GM12873 (cell line): ENCODE results near the gene TADA3.

ENCODE experiments used
- TF ChIP-seq, protein P1 (sequence below): IDR thresholded peaks from 2 replicates; pipeline ENCODE4 v1.5.1; 2012; ENCODE audit warnings: low read depth, mild to moderate bottlenecking, moderate library complexity, low read length, control low read depth; ENCODE audit not compliant: insufficient read depth; ENCODE audit errors: missing control alignments

Gene TADA3

DNA sequence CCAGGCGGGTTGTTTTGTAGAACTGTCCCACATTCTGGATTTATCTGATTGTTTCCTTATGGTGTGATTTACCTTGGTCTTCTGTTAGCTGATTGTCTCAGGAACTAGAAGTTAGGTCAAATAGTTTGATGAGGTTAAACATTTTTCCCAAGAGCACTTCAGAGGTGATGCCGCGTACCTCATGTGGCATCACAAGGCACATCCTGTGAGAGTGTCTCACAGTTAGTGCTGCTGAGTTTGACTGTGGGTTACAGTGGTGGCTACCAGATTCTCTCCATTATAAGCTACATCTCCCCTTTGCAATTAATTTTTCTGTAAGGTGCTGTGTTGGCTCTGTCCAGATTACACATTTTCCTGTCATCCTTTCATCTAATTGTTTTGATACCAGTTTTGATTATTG is 39.0 kb upstream of the TADA3 start:
- TF ChIP-seq, protein P1, sequence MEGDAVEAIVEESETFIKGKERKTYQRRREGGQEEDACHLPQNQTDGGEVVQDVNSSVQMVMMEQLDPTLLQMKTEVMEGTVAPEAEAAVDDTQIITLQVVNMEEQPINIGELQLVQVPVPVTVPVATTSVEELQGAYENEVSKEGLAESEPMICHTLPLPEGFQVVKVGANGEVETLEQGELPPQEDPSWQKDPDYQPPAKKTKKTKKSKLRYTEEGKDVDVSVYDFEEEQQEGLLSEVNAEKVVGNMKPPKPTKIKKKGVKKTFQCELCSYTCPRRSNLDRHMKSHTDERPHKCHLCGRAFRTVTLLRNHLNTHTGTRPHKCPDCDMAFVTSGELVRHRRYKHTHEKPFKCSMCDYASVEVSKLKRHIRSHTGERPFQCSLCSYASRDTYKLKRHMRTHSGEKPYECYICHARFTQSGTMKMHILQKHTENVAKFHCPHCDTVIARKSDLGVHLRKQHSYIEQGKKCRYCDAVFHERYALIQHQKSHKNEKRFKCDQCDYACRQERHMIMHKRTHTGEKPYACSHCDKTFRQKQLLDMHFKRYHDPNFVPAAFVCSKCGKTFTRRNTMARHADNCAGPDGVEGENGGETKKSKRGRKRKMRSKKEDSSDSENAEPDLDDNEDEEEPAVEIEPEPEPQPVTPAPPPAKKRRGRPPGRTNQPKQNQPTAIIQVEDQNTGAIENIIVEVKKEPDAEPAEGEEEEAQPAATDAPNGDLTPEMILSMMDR: no peak

DNA sequence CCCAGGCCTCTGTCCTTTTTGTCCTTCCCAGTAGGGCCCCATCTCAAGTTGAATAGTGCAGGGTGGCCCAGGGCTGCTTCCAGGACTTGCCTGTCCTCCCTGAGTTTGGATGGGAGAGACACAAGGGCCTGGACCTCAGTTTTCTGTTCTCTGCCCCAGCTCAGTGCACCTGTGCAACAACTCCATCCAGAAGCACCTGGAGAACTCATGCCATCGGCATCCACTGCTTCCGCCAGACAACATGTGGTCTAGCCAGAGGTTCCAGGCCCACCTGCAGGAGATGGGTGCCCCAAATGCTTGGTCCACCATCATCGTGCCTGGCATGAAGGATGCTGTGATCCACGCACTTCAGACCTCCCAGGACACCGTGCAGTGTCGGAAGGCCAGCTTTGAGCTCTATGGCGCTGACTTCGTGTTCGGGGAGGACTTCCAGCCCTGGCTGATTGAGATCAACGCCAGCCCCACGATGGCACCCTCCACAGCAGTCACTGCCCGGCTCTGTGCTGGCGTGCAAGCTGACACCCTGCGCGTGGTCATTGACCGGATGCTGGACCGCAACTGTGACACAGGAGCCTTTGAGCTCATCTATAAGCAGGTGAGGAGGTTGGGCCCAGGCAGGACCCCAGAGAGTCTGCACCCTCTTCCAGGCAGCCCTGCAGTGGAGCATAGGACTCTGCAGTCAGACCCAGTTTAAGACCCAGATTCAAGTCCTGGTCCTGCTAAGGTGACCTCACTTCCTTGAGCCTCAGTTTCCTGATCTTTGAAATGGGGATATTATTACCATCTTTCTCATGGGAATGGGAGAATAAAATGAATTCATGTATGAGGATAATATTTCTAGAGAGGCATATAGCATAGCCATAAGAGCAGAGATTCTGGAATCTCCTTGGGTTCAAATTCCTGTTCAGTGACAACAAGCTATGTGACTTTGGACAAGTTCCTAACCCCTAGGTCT is 36.8 kb upstream of the TADA3 start:
- TF ChIP-seq, protein P1: no peak

DNA sequence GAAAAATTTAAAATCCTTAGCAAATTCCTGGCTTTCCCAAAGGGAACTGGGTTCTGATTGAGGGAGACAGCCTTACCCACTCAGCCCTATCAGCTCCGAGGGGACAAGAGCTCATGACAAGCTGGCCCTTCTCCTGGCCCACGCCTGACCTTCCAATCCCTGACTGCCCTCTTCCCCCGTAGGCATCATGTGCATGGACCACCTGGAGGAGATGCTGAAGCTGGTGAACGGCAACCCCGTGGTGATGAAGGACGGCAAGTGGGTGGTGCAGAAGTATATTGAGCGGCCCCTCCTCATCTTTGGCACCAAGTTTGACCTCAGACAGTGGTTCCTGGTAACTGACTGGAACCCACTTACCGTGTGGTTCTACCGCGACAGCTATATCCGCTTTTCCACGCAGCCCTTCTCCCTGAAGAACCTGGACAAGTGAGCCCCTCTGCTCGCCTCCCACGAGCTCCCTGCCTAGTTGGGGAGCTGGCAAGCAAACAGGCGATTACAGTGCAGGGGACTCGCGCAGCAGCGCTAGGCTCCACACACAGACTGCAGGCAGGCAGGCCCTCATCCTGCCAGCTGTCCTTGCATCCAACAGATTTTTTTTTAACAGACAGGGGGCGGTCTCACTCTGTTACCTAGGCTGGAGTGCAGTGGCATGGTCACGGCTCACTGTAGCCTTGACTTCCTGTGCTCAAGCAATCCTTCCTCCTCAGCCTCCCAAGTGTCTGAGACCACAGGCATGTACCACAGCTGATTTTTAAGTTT is 34.7 kb upstream of the TADA3 start:
- TF ChIP-seq, protein P1: peak; percentile 51

DNA sequence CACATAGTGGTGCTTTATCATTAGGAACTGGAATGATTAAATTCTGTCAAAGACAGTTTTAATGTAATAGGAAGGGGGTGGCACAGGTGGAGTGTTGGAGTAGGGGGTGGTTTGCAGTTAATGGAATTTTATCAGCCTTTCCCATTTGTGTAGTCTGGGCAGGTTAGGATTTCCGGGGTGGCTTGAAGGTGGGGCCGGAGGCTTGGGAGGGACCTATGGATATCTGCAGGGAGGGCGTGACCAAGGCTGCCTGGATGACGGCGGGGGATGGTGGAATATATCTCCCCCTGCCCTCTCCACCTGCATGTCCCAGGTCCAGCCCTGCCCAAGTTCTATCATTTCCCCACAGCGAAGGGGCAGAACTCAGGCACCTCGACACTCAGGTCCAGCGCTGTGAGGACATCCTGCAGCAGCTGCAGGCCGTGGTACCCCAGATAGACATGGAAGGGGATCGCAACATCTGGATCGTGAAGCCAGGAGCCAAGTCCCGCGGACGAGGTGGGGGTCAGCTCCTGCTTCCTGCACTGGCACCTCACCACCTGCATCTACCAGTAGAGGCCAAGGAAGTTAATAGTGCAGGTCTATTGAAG is 33.3 kb upstream of the TADA3 start:
- TF ChIP-seq, protein P1: no peak

DNA sequence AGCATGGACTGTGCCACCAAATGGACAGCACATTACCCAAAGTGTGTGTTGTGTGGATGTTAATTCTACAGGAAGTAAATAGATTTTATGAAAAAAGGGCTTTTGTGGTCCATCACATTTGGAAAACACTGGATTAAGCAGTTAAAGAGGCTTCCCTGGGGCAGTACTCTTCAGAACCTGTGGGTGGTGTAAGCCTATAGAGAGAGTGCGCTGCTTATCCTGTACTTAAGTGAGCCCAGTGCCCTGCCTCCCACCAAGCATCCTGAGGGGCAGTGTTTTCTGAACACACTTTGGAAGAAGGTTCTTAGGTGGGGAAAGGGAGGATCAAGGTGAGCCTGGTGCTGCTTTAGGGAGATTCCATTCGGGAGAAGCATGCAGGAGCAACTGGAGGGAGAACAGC is 28.7 kb upstream of the TADA3 start:
- TF ChIP-seq, protein P1: peak; percentile 24

DNA sequence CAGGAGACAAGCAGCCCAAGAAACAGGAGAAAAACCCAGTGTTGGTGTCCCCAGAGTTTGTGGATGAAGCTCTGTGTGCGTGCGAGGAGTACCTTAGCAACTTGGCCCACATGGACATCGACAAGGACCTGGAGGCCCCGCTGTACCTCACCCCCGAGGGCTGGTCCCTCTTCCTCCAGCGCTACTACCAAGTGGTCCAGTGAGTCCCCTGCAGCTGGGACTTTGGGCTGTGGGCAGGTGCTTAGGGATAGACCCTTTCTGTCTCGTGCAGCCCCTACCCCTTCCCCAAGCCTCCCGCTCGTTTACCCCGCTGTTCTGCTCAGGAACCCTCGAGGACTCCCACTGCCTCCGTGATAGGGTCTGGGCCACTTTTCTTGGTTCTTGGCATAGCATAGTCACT is 28.3 kb upstream of the TADA3 start:
- TF ChIP-seq, protein P1: no peak
